Measurements from ENCODE around the gene SLC35F3.

Gene SLC35F3

GRCh38 chr1:234039603-234040002 is 135.1 kb downstream of the SLC35F3 start:
- DNase-seq (ENCODE audit: low read depth in 3 of 3), result no peak

DNA sequence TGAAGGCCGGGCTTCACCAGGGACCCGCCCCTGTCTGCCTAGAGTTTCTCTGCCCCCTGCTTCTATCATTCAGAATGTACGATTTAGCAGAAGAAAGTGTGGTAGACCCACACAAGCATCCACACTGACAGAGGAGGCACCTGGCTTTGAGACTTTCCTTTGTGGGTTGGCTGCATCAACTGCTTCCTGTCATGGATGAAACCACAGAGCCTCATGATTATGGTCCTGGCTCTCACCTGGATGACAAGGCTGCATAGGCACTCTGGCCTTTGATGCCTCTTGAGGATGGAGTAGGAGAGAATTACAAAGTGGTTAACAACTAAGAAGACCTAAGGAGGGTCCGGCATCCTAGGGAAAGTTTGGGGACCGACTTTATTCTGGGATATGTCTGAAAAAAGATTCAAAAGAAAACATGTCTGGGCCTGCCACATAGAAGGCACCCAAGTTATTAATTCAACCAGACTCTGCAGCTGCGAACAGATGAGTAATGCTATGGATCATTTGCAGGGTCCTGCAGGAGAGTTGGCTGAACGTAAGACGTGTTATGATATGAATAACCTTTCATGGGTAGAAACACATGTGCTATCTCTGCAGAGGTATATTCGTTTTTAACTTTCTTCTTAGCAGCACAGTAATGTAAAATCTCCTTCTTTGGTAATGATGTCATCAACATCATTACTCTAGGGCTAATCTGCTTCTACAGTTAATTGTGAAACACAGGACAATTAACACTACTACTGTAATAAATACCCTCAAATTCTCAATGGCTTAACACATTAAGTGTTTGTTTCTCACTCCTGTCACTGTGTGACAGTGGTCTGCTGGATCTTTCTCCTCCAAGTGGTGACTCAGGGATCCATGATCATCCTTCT is 136.2 kb downstream of the SLC35F3 start:
- no peak for DNase-seq (ENCODE audit: low read depth in 3 of 3)

- no peak for DNase-seq (ENCODE audit: low read depth in 3 of 3)
These were observed 139.6 kb downstream of the SLC35F3 start for GRCh38 chr1:234044079-234044478.

DNA sequence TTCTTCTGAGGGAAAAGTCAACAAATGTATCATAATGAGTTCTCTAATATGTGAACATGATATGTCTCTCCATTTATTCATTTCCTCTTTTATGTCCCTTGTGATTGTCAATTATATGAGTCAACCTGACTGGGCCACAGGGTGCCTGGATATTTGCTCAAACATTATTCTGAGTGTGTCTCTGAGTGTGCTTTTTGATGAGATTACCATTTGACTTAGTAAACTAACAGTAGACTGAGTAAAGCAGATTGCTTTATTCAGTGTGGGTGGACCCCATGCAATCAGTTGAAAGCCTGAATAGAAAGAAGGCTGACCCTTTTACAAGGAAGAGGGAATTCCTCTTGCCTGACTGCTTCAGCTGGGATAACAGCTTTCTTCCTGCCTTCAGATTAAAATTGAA is 142.6 kb downstream of the SLC35F3 start:
- no peak for DNase-seq (ENCODE audit: low read depth in 3 of 3)

DNA sequence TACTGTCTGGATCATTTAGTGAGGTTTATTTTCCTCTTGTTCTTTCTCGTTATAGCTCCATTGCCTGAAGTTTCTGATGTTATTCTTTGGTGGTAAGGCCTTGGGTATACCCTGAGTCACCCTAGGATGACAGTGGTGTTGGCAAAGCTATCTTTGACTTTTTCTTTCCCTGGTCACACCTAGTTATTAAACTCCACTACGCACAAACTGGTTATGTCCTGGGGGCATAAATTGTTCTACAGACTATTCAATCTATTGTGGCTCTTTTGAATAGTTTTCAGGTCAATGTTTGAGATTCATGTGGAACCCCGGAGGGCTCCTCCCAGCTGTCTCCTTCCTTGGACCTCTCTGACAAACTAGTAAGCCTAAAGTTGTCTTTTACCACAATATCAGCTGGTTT is 157.7 kb downstream of the SLC35F3 start:
- no peak for DNase-seq (ENCODE audit: low read depth in 3 of 3)

GRCh38 chr1:234065794-234066447 is 161.4 kb downstream of the SLC35F3 start:
- DNase-seq (ENCODE audit: low read depth in 3 of 3), result peak; percentile 38 to 73 (median 46)

- no peak for DNase-seq (ENCODE audit: low read depth in 3 of 3)
These were observed 163.3 kb downstream of the SLC35F3 start for GRCh38 chr1:234067581-234068337.

- DNase-seq (ENCODE audit: low read depth in 3 of 3), result no peak
These were observed 165.3 kb downstream of the SLC35F3 start for GRCh38 chr1:234069760-234070159.

DNA sequence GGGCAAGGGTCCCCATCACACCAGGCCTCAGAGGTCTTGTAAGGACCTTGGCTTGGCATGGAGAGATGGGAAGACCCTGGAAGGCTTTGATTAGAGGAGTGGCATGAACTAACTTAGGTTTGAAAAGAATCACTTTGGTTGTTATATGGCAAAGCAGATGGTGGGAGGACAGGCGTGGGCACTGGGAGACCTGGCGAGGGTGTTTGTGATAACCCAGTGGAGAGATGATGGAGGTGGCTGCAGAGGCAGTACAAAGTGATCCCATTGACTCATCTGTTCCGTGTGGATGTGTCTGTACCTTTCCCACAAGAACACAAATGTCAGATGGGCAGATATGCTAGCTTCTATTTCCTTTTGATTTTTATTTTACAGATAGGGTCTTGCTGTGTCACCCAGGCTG is 168.3 kb downstream of the SLC35F3 start:
- no peak for DNase-seq (ENCODE audit: low read depth in 3 of 3)

- no peak for DNase-seq (ENCODE audit: low read depth in 3 of 3)
These were observed 173.7 kb downstream of the SLC35F3 start for GRCh38 chr1:234078143-234078542.

GRCh38 chr1:234079896-234080295 is 175.4 kb downstream of the SLC35F3 start:
- no peak for DNase-seq (ENCODE audit: low read depth in 3 of 3)

- DNase-seq (ENCODE audit: low read depth in 3 of 3), result no peak
These were observed 179.0 kb downstream of the SLC35F3 start for GRCh38 chr1:234083460-234083859.

DNA sequence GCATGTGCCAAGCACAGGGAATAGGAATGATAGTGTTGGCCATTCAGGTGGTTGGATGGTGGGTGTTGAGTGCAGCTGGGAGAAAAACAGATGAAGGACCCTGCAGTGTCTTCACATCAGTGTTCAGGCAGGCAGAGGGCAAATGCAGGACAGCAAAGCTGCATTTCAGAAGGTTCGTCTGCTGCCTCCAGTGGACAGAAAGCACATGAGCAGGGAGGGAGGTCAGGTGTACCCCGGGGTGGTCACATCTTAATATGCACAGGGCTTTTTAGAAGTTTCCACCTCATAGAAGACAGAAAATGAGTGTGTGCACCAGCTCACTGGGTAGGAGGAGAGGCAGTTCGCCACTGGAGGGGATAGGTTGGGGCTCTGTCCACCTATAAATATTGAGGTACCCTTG is 184.9 kb downstream of the SLC35F3 start:
- no peak for DNase-seq (ENCODE audit: low read depth in 3 of 3)

DNA sequence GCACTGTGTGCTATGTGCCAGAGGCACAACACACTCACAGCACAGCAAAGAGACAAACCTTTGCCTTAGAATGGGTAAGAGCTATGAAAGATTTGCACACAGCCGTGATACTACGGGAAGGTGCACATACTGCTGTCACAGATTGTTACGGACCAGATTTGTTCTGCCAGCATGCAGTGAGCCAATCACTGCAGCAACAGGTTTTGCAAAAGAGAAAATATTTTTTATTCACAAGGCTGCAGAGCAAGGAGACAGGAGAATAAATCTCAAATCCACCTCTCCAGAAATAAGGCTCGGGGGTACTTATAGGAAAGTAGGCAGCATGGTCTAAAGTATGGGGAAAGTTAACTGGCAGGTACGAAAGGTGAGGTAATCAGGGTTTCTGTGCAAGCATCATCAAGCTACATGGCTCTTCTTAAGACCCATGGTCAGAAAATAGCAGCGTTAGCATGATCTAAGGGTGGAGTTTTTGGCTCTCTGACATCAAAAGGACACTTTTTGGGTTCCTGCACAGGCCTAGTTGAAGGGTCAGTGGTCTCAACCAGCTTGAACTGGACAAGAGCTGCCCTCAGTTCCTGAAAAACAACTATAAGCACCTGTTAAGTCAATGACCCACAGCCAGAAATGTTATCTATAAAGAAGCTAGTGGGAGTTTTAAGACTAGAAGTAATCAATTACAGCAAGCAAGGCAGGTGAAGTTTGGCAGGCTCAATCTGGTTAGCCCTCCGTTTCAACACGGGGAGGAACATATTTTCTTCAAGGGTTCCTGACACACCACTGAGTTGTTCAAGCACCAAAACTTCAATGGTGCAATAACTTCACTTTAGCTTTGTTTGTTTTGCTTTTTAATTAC is 186.0 kb downstream of the SLC35F3 start:
- no peak for DNase-seq (ENCODE audit: low read depth in 3 of 3)

DNA sequence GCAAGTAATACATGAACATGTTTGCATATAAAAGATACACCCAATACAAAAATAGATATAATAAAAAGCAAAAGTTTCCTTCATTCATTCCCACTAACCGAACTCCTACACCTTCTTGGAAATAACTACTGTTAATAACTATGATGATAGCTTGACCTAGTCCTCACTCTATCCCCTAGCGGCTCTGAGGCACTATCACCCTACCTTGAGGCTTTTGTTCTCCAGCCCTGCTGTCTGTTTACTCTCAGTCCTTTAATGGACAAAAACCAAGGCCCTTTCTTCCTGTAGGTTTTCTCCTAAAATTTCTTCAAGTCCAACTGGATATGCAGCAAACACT is 186.6 kb downstream of the SLC35F3 start:
- no peak for DNase-seq (ENCODE audit: low read depth in 3 of 3)

GRCh38 chr1:234091876-234092275 is 187.4 kb downstream of the SLC35F3 start:
- no peak for DNase-seq (ENCODE audit: low read depth in 3 of 3)

GRCh38 chr1:234093107-234093506 is 188.6 kb downstream of the SLC35F3 start:
- no peak for DNase-seq (ENCODE audit: low read depth in 3 of 3)

DNA sequence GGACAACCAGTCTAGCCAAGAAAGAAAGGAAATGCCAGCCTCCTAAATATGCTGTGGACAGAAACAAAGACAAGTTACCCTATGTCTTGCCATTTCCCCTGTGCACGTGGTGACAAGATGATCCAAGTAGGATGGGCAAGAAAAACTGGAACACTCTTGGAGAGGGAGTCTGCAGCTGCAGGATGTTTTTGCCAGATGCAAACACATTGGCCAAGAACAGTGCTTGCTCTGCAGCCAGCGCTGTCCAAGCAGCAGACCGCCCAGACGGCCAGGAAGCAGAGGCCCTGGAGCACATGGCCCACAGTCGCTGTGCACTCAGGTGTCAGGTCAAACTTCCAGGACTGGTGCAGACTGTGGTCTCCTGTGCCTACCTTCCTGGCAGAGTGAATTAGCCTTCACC is 189.3 kb downstream of the SLC35F3 start:
- DNase-seq (ENCODE audit: low read depth in 3 of 3), result no peak

DNA sequence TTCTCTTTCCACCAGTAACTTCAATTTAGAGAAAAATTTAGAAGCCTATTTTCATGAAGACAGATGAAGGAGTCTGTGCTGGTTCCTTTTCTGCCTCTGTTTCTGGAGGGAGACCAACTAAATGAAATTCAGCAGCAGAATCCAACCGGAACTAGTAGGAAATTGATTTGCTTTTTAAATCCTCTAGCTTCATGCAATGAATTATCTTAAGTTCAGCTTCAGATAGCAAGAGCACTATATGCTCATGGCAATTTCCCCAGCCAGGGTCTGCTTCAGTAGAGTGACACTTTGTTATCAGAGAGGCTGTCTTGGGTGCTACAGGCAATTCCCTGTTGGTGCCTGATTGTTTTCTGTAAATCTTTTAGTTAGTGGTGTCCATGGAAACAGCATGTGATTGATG is 189.7 kb downstream of the SLC35F3 start:
- no peak for DNase-seq (ENCODE audit: low read depth in 3 of 3)

DNA sequence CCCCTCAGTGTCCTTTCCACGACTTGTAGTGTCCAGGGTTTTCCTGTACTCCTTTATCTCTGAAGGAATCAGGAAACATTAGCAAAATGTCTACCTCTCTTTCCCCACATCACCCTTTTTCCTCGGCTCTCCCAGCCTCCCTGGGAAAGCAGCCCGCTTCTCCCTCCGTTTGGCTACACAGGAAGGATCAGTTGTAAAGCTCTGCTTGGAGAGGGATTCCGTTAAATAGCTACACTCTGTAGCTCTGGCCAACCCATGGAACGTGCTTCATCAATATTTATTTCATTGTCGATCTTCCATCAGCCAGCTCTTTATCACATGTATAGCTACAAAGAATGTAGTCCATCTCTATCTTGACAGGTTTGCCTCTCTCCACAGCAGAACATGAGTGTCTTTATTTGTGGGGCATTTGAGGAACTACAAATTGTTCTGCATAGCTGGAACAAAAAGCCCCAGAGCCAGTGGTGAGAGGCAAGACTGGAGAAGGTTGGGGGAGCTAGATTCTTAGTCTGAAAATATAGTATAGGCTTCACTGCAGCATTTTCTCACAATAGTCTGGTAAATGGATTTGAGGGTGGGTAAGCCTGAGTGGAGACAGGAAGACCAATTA is 191.8 kb downstream of the SLC35F3 start:
- DNase-seq (ENCODE audit: low read depth in 3 of 3), result no peak

GRCh38 chr1:234102583-234102982 is 198.1 kb downstream of the SLC35F3 start:
- no peak for DNase-seq (ENCODE audit: low read depth in 3 of 3)

Measured in stimulated activated CD4-positive, alpha-beta T cell treated with anti-CD3 and anti-CD28 coated beads, TNF-alpha, amount 100 ng/mL, for 24 hours (primary cell).